ENCODE results near the gene USP43.

USP43 gene

DNA sequence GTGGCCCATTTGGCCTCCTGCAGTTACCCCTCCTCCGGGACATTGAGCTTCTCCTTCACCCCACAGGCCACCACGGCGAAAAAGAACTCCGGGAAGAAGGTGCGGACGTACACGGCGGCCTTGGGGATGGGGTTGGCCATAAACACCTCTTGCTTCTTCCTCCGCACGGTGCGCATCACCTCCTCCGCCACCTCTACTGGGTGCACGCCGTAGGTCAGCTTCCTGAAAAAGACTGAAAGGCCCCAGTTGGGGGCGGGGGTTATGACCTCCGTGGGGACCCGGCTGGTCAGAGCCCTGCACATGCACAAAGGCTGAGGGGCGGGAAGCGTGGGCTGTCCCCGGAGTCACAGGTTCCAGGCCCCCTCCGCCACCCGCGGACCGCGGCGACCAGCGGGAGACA is 126.1 kb downstream of the USP43 start:
- Histone ChIP-seq H3K27ac (ENCODE audit: low read depth, low read length) (no peak overlapping the region), H3K4me1 (ENCODE audit: control insufficient read depth, insufficient read depth, low read length) (no peaks in the 10 kb centered on the region), H3K36me3 (ENCODE audit: control insufficient read depth, insufficient read depth, low read length) (no peaks in the 10 kb centered on the region), H3K4me3 (ENCODE audit: low read length) (no peak overlapping the region), H3K27me3 (ENCODE audit: control insufficient read depth, insufficient read depth, low read length) (no peaks in the 10 kb centered on the region), H3K9ac (ENCODE audit: low read length) (no peak overlapping the region)

- no peaks in the 10 kb centered on the region for H3K36me3 ChIP-seq (ENCODE audit: control insufficient read depth, insufficient read depth, low read length)
- H3K9ac ChIP-seq (ENCODE audit: low read length), result no peak overlapping the region
- H3K27ac ChIP-seq (ENCODE audit: low read depth, low read length), result no peak overlapping the region
- H3K27me3 ChIP-seq (ENCODE audit: control insufficient read depth, insufficient read depth, low read length), result no peaks in the 10 kb centered on the region
- H3K4me3 ChIP-seq (ENCODE audit: low read length), result no peak overlapping the region
- no peaks in the 10 kb centered on the region for H3K4me1 ChIP-seq (ENCODE audit: control insufficient read depth, insufficient read depth, low read length)
These were observed 127.3 kb downstream of the USP43 start for GRCh38 chr17:9772658-9773057.

GRCh38 chr17:9776911-9777310 is 131.6 kb downstream of the USP43 start:
- H3K27me3 ChIP-seq (ENCODE audit: control insufficient read depth, insufficient read depth, low read length), result no peaks in the 10 kb centered on the region
- no peaks in the 10 kb centered on the region for H3K36me3 ChIP-seq (ENCODE audit: control insufficient read depth, insufficient read depth, low read length)
- no peaks in the 10 kb centered on the region for H3K4me1 ChIP-seq (ENCODE audit: control insufficient read depth, insufficient read depth, low read length)
- no peak overlapping the region for H3K9ac ChIP-seq (ENCODE audit: low read length)
- no peak overlapping the region for H3K4me3 ChIP-seq (ENCODE audit: low read length)
- H3K27ac ChIP-seq (ENCODE audit: low read depth, low read length), result no peak overlapping the region
